MG63 (cell line): ENCODE results near the gene ZNF526. TPM values are rescaled to one million over a fixed set of nuclear protein-coding genes. Genes with fewer than 3 reads are reported as not detected.
"Not testable (repeated sequence)": the region's sequence is repeated elsewhere in the genome, so short reads cannot be mapped to it uniquely, and the experiment has no call there.

Source experiments
- DNase-seq: peaks from one replicate; pipeline ENCODE4 v3.0.0-alpha.2; 2020
- H3K27me3 ChIP-seq: fragments of 250-450 bp; sonication (Bioruptor Pico); 2 replicates; pipeline ENCODE4 v1.5.1; 2020; ENCODE audit warnings: mild to moderate bottlenecking, moderate library complexity
- H3K36me3 ChIP-seq: fragments of 250-450 bp; sonication (Bioruptor Pico); 2 replicates; pipeline ENCODE4 v1.5.1; 2020; ENCODE audit warnings: mild to moderate bottlenecking, moderate library complexity
- H3K4me3 ChIP-seq: fragments of 250-450 bp; sonication (Bioruptor Pico); 2 replicates; pipeline ENCODE4 v1.5.1; 2020; ENCODE audit warnings: mild to moderate bottlenecking, moderate library complexity
- H3K9me3 ChIP-seq: fragments of 250-450 bp; sonication (Bioruptor Pico); 2 replicates; pipeline ENCODE4 v1.5.1; 2020; ENCODE audit warnings: mild to moderate bottlenecking, moderate library complexity
- total RNA-seq: library from RNA; depleted of rRNA; stranded (reverse); fragments of >200 nt; shearing (Covaris generic); gene quantifications from 2 replicates; pipeline ENCODE4 v1.2.3, GENCODE V29; 2014; ENCODE audit warnings: low replicate concordance

Gene ZNF526
- total RNA-seq, 1 experiment from 2014 or later: 12.8 TPM

DNA sequence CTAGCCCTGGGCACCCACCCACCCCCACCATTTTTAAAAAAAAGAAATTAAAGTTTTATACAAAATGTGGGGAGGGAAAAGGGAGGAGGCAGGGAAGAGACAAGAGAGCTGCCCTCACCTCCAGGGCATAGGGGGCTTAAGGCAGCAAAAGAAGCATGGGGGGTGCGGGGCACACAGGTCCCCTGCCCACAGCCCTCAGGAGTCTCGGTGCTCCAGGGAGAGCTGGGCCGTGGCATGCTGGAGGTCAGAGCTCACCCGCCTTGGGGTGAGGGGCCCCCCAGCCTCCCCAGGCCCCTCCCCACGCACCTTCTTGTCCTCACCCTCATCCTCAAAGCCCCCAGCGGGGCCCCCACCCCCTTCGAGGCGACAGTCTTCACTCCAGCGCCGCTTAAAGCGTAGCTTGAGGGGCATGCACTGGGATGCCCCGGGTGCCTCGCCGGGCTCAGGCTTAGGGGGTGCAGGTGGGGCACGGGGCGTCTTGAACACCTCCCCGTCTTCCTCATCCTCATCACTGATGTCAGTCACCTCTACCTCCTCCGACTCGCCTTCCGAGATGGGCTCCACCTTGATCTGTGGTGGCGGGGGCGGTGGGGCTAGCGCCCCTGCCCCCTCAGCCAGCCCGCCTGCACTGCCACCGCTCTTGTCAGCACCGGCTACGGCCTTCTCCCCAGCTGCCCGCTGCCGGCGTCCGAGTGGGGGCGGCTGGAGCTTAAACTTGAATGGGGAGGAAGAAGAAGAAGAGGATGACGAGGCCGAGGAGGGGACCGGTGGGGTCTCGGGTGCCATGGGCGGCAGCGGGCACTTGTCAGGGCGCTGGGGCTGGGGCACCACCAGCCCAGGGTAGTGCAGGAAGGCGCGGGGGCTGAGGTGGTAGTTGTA, 28.4 kb downstream of the ZNF526 start:
- Histone ChIP-seq H3K9me3 (no peaks in the 10 kb centered on the region), H3K4me3 (no peak overlapping the region), H3K27me3 (no peaks in the 10 kb centered on the region), H3K36me3 (peaks cover 57% of the 10 kb centered on the region)
- DNase-seq: no peak

DNA sequence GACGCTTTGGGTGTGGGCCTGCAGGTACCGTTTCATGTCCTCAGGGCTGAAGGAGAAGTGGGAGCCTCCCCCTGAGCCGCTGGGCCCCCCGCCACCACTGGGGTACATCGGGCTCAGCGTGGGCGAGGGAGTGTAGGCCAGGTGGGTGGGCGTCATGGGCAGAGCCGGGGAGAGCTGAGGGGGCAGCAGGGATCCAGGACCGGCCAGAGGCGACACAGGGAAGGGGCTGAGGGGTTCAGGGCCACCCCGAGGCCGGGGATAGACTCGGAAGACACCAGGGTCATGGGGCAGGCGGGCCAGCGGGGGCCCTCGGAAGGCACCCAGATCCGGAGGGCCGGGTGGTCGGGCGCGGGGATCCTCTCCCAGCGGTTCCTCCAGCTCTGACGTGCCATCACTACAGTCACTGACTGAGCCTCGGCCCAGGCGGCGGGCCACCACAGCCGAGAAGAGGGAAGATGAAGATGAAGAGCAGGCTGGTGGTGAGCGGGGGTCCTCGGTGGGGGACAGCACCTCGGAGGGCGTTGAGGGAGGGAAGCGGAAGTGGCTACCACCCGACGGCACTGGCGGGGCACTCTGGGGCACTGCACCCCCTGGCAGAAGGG, 29.1 kb downstream of the ZNF526 start:
- DNase-seq: no peak
- Histone ChIP-seq H3K27me3 (no peaks in the 10 kb centered on the region), H3K9me3 (no peaks in the 10 kb centered on the region), H3K36me3 (peaks cover 59% of the 10 kb centered on the region), H3K4me3 (no peak overlapping the region)

DNA sequence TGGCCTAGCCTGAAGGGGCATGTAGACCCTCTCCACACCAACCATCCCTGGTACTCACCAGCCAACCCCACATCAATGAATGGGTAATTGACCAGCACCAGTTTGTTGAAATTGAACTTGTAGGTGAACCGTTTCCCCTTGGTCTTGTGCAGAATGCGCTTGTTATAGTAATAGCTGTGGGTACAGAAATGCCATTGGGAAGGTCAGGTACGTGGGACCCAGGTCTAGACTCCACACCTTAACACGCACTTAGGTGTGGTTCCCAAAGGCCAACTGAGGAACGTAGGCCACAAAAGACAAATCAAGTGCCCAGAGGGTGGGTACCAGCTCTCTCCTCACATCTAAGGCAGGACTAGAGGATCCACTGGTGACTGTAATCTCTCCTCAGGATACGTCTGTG, 29.7 kb downstream of the ZNF526 start:
- DNase-seq: no peak
- Histone ChIP-seq H3K27me3 (no peaks in the 10 kb centered on the region), H3K36me3 (peaks cover 64% of the 10 kb centered on the region), H3K9me3 (no peaks in the 10 kb centered on the region), H3K4me3 (no peak overlapping the region)

DNA sequence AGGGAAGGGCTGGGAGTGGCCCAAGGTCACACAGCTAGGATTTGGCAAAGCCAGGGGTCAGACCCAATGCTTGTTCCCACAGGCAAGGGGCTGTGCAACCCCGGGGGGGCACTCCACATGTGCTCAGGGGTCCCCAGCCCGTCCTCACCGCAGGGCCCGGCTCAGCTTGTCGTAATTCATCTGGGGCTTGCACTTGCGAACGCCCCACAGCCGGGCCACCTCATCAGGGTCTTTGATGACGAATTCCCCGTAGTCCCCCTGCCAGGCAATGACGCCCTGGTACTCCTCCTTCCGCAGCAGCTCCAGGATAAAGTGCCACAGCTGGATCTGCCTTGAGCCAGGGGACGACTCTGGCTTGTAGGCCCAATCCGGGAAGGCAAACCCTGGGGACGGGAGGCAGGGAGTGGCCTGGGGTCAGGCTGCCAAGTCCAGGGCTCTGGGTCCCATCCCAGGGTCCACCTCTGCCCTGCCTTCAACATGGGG, 30.1 kb downstream of the ZNF526 start:
- Histone ChIP-seq H3K9me3 (no peaks in the 10 kb centered on the region), H3K4me3 (no peak overlapping the region), H3K36me3 (peaks cover 64% of the 10 kb centered on the region), H3K27me3 (no peaks in the 10 kb centered on the region)
- no peak for DNase-seq

DNA sequence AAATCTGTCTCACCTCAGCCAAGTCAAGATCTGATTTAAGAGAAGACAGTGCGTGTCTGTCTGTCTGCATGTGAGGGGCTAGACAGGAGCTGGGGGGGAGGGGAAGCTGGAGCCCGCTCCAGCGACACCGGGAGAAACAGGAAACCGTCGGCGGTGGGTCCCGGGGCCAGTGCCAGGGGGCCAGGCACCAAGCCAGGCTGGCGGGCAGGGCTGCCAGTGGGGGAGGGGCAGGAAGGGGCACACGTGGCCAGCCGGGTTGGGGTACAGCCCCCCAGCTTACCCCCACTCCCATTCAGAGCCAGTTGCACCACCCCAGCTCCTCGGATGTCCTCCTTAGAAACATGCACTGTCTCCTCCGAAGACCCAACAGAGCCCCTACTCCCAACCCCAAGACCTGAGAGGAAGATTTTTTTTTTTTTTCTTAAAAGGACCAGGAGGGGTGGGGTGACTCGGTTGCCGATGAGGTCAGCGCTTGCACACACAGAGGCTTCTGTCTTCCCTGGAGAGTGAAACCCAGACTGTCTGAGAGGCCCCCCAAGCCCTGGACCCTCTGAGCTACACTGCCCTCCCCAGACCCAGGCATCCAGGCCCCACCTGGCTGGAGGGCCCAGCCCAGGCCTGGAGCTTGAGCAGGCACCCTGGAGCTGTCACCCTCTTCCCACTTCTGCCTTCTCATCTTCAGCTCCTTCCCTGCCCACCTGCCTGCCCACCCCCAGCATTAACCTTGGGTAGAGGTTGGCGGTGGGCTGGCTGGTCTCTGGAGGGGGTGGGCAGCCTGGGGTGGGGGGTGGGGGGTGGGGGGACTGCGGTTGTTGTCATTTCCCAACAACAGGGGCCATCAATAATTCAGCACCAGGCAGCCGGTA, 30.8 kb downstream of the ZNF526 start:
- Histone ChIP-seq H3K4me3 (no peak overlapping the region), H3K27me3 (no peaks in the 10 kb centered on the region), H3K9me3 (no peaks in the 10 kb centered on the region), H3K36me3 (peaks cover 64% of the 10 kb centered on the region)
- DNase-seq: no peak

DNA sequence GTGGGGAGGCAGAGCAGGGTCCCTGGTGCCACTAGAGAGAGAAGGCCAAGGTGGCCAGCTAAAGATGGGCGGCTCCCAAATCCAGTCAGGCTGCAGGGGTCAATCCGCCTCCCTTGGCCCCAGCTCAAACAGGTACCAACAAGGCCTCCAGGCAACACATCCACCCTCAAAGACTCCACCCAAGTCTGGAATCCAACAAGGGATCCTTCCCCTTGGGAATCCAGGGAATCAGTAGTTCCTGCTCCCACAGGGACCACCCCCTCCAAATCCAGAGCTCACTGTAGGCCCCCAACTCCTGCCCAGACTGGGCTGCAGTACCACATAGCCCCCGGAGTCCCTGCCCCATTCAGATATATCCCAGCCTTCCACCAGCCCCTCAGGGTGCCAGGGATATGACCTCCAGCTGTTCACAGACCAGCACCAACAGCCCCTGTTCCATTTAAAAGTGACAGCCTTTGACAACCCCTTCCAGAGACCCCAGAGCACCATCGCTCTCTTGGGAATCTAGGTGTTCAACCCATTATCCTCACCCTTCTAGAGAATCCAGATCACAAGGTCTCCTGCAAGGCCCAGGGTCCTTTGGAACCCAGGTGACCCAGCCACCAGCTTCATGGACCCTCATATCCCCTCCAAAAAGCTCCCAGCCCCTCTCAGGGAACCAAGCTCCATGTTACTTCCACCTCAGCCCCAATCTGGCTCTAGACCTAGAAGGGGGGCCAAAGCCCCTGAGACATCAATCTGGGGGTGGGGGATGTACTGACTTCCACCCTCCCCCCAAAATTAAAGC, 31.7 kb downstream of the ZNF526 start:
- Histone ChIP-seq H3K4me3 (peak overlapping the region; percentile 25), H3K9me3 (no peaks in the 10 kb centered on the region), H3K36me3 (peaks cover 58% of the 10 kb centered on the region), H3K27me3 (no peaks in the 10 kb centered on the region)
- DNase-seq: no peak

DNA sequence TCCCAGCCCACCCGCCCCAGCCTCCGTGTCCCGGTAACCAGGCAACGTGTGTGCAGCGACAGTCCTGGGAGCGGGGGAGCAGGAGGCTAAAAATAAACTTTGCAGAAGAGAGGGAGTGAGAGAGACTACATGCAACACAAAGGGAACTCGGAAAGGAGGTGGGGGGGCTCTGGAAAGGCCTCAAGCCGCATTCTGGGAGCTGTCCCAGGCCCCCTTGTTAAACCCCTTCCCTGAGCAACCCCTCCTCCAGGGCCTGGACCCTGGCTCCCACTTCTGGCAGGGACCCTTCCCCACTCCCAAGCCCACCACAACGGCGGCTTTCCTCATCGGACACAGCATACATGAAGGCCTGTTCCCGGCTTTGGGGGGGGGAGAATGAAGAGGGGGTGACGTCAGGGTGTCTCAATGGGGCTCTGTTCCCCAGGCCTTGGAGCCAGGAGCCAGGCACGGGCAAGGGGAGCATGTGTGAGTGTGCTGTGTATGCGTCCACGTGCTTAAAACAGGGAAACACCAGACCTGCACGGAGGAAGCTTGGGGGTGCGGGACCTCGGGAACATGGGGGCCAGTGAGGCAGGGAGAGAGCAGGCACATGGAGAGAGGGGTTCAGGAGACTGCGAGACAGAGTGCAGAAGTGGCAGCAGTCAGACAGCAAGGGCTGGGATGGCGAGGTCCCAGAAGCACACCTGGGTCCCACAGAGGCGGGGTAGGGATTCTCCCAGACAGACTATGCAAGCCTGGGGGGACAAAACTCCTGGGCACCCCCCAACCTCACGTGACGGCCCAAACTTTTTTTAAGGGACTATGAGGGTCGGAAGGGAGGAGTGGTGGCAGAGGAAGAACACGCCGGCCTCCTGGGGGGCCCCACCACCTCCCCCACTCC, 32.5 kb downstream of the ZNF526 start:
- no peaks in the 10 kb centered on the region for H3K9me3 ChIP-seq
- H3K27me3 ChIP-seq: no peaks in the 10 kb centered on the region
- H3K36me3 ChIP-seq: peaks cover 53% of the 10 kb centered on the region
- no peak for DNase-seq
- peak overlapping the region; percentile 100 for H3K4me3 ChIP-seq

DNA sequence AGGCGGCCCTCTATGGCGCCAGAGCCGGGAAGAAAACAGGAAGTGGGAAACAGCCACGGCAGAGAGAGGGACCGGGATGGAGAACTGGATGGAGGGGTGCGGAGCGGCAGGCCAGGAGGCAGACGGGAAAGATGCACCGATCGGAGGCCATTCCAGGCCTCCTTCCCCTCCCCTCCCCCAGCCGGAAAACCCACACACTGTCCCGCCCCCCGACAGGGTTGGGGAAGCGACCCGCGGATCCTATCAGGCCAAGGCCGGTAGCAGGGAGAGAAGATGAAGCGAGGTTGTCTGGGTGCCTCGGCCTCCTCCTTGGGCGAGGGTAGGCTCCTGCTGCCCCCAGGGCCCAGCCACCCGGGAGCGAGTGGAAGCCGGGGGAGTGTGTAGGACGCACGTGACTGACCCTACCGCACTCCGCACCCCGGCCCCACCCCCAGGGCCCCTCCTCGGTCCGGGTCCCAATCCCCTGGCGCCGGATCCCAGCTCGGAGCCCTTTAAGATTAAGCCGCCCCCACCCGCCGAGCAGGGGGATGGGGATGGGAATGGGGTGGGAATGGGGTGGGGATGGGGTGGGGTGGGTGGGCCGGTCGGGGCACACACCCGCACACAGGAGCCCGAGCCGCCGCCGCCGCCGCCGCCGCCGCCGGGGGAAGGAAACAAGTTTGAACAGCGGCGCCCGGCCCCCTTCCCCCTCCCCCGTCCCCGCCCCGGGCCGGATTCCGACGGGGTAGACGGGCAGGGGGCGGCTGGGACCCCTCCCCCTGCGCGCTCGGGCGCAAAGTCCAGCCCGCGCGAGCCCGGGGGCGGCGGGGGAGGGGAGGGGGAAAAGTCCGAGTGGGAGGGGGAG, 33.4 kb downstream of the ZNF526 start:
- DNase-seq: peak; percentile 73
- no peaks in the 10 kb centered on the region for H3K9me3 ChIP-seq
- no peaks in the 10 kb centered on the region for H3K27me3 ChIP-seq
- H3K36me3 ChIP-seq: peaks cover 50% of the 10 kb centered on the region
- H3K4me3 ChIP-seq: peak overlapping the region; percentile 100

DNA sequence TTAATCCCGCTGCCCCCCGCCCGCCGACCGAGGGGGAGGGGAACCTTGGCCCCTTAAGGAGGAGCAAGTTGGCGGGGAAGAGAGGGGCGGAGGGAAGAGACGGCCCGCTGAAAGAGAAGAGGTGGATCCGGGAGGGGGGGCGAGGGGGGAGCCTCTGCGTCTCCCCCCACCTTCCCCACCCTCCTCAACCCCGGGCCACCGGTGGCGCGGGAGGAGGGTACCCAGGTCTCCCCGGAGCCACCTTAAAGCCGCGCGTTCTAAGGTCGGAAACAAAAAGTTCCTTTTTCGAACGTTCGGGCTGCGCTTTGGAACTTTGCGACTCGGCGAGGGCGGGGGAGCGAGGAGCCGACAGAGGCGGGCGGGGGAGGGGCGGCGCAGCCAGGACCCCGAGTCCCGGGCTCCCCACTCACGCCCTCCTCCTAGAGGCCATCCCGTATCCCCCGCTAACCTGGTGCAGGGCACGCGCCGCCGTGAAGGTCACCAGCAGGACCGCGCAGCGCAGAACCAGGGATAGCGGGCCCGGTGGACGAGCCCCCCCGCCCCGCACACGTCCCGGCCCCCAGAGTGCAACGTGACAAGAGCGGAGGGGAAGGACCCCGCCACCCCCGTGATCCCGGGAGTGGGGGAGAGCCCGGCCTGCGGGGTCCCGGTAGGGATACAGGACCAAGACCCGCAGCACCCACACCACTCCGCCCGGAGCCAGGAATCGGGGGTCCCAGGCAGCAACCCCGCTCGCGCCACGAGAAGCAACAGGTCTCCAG, 34.2 kb downstream of the ZNF526 start:
- Histone ChIP-seq H3K4me3 (peak overlapping the region; percentile 100), H3K27me3 (no peaks in the 10 kb centered on the region), H3K9me3 (no peaks in the 10 kb centered on the region), H3K36me3 (peaks cover 42% of the 10 kb centered on the region)
- peak; percentile 78 for DNase-seq

DNA sequence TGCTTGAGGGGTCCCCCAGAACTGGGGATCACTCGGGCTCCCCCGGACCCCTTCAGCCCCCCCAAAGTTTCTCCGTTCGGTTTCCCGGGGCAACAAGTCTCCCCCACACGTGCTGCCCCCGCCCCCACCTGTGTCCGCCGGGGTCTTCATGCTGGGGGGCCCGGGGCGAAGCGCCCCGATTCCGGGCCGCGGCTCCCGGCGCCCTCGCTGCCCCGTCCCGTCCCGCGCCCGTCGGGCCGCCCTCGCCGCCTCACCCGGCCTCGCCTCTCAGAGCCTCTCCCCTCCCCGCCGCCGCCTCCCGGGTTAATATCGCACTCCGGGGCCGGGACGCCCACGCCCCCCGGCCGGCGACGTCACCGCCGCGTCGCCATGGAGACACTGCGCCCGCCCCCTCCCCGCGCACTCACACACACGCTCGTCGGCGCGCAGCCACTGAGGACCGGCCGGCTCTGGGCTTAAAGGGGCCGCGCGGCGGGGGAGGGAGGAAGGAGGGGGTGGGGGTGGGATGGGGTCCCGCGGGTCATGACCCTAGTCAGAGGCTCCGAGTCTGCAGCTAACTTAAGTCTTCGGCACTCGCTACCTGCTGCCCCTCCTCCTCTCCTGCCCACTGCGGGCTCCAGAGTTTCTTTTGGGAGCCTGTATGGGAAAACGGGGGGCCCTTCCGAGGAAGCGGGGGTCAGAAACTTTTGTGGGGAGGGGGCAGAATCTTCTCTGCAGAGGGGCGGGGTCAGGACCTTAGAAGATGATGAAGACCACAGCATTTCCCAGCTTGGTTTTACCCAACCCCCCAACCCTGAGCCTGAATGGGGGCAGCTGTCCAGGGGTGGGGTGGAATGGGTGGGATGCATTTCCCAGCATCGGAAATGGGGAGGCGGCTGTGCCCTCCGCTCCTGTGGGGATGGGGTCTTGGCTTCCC, 35.0 kb downstream of the ZNF526 start, which contains the start of gene ERF:
Gene ERF (minus strand): TSS at position 279 of the 916 bp plus-strand sequence. CDS start 129 bp downstream, at position 150.
- no peaks in the 10 kb centered on the region for H3K9me3 ChIP-seq
- no peaks in the 10 kb centered on the region for H3K27me3 ChIP-seq
- H3K36me3 ChIP-seq: peaks cover 34% of the 10 kb centered on the region
- DNase-seq: peak; percentile 92
- peak within 1 kb of the TSS; percentile 100 for H3K4me3 ChIP-seq

DNA sequence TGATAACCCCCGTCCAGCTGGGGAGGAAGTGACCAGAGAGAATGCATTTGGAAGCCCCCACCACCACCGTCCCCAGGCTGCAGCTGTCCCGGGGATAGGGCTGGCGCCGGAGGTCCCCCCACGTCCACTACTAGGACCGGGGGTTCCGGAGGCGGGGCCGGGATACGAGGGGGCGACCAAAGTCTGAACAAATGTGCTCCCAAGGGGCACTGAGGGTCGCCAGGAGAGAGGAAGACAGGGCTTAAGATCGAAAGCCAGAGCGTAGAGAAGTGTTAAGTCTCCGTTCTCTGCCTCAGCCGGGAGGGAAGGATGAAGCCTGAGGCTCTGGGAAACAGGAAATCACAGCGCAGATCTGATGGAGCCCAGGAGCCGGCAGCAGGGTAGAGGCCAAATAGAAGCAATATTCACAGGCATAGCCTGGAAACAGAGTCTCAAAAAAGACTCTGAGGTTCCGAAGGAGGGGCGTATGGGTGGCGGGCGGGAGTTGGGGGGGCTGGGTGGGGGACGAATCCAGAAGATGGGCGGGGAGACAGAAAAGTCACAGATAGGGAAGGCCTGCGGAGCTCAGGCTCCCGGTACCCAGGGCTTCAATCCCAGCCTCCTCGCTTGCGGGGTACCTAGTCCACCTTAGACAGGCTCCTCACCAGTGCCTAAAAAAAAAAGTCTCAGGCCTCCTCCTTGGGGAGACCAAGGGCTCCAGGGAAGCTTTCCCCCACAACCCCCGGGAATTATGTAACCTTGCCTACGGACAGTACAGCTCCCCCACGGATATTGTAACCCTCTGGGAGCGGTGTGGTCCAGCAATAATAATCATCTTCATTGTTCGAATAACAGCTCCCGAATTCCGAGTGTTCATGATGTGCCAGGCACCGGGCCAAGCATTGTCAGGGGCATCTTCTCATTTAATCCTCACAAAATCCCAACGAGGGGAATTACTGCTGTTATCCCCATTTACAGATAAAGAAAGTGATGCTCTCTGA, 35.9 kb downstream of the ZNF526 start:
- no peak for DNase-seq
- H3K4me3 ChIP-seq: peak overlapping the region; percentile 100
- H3K27me3 ChIP-seq: no peaks in the 10 kb centered on the region
- peaks cover 24% of the 10 kb centered on the region for H3K36me3 ChIP-seq
- no peaks in the 10 kb centered on the region for H3K9me3 ChIP-seq

DNA sequence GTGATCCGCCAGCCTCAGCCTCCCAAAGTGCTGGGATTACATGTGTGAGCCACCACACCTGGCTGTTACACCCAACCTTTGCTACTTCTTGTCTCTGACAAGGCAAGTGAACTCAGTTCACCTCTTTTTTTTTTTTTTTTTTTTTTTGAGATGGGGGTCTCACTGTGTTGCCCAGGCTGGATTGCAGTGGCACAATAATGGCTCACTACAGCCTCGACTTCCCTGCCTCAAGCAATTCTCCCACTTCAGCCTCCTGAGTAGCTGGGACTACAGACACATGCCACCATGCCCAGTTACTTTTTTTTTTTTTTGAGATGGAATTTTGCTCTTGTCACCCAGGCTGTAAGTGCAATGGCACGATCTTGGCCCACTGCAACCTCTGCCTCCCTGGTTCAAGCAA, 37.7 kb downstream of the ZNF526 start:
- not testable (repeated sequence) for H3K27me3 ChIP-seq, H3K9me3 ChIP-seq, H3K4me3 ChIP-seq, DNase-seq
- H3K36me3 ChIP-seq: peaks cover 12% of the 10 kb centered on the region
